ENCODE results near the gene ETV5.

DNA sequence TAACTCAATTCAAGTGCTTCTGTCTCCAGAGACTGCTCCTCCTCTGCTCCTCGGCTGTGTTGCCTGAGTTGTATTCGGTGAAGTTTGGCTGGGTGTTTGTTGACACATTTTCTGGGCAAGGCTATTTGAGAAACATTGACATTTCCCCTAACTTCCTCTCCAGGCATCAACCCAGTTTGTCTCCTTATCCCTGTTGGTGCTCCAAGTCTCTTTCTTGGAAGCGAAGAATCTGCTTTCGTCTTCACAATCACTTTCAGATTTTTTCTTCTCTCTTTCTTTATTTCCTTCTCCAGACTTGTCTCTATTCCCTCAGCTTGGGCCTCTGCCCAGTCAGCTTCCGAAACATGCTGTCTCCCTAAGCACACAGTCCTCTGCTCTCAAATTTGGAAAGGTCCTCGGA, 84.7 kb downstream of the ETV5 start:
- TF ChIP-seq, protein P1, sequence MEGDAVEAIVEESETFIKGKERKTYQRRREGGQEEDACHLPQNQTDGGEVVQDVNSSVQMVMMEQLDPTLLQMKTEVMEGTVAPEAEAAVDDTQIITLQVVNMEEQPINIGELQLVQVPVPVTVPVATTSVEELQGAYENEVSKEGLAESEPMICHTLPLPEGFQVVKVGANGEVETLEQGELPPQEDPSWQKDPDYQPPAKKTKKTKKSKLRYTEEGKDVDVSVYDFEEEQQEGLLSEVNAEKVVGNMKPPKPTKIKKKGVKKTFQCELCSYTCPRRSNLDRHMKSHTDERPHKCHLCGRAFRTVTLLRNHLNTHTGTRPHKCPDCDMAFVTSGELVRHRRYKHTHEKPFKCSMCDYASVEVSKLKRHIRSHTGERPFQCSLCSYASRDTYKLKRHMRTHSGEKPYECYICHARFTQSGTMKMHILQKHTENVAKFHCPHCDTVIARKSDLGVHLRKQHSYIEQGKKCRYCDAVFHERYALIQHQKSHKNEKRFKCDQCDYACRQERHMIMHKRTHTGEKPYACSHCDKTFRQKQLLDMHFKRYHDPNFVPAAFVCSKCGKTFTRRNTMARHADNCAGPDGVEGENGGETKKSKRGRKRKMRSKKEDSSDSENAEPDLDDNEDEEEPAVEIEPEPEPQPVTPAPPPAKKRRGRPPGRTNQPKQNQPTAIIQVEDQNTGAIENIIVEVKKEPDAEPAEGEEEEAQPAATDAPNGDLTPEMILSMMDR (IDR thresholded peaks at IDR 0.05), result no peak
- TF ChIP-seq POLR2A (IDR thresholded peaks at IDR 0.05), result no peak

Measured in esophagus squamous epithelium (tissue), 4 donors.